Hindlimb muscle (tissue), 1 donor: Measurements from ENCODE around the gene STARD3. TPM values are rescaled to one million over a fixed set of nuclear protein-coding genes. Genes with fewer than 3 reads are reported as not detected.

Experiments used
- DNase-seq: peaks from one replicate; pipeline ENCODE4 v3.0.0-alpha.2; 2013
- polyA plus RNA-seq: library from polyadenylated mRNA; unstranded; fragments of 120-200 nt; gene quantifications from one replicate; pipeline ENCODE4 v1.2.1, GENCODE V29; 2013; ENCODE audit not compliant: insufficient read length

STARD3 gene
- polyA plus RNA-seq, 1 donor: 36.2 TPM

- no peak for DNase-seq
Measured at GRCh38 chr17:39639043-39639442, 2.1 kb downstream of the STARD3 start.

GRCh38 chr17:39639566-39640458 is 2.9 kb downstream of the STARD3 start:
- DNase-seq: no peak

- DNase-seq: no peak
Measured at GRCh38 chr17:39640591-39641031, 3.7 kb downstream of the STARD3 start.

- DNase-seq: no peak
Measured at GRCh38 chr17:39641097-39641496, 4.2 kb downstream of the STARD3 start.

- DNase-seq: no peak
Measured at GRCh38 chr17:39641883-39642282, 4.9 kb downstream of the STARD3 start.

- DNase-seq: no peak
Measured at GRCh38 chr17:39642291-39643074, 5.5 kb downstream of the STARD3 start.

- no peak for DNase-seq
Measured at GRCh38 chr17:39643271-39643670, 6.3 kb downstream of the STARD3 start.

- DNase-seq: no peak
Measured at GRCh38 chr17:39647256-39647655, 10.3 kb downstream of the STARD3 start.

GRCh38 chr17:39648616-39649366 is 11.8 kb downstream of the STARD3 start:
- no peak for DNase-seq

- DNase-seq: no peak
Measured at GRCh38 chr17:39650121-39650579, 13.2 kb downstream of the STARD3 start.

- no peak for DNase-seq
Measured at GRCh38 chr17:39651923-39652586, 15.1 kb downstream of the STARD3 start.

GRCh38 chr17:39652587-39653315 is 15.8 kb downstream of the STARD3 start:
- DNase-seq: no peak

- DNase-seq: no peak
Measured at GRCh38 chr17:39653316-39653661, 16.3 kb downstream of the STARD3 start.

- DNase-seq: no peak
Measured at GRCh38 chr17:39653662-39654331, 16.9 kb downstream of the STARD3 start.

GRCh38 chr17:39655105-39655504 is 18.2 kb downstream of the STARD3 start:
- DNase-seq: no peak

- DNase-seq: no peak
Measured at GRCh38 chr17:39658346-39658745, 21.4 kb downstream of the STARD3 start.

- DNase-seq: no peak
Measured at GRCh38 chr17:39658760-39659159, 21.8 kb downstream of the STARD3 start.

- no peak for DNase-seq
Measured at GRCh38 chr17:39659279-39660010, 22.5 kb downstream of the STARD3 start.

- DNase-seq: no peak
Measured at GRCh38 chr17:39660011-39660360, 23.0 kb downstream of the STARD3 start.
